GM12864 (cell line): ENCODE measurements around the gene ACSM6.

ENCODE experiments used
- DNase-seq: peaks from one replicate; pipeline ENCODE4 v3.0.0-alpha.2; 2011; ENCODE audit warnings: low read depth
- H3K4me3 ChIP-seq: 2 replicates; pipeline ENCODE4 v1.5.1; 2011; ENCODE audit warnings: mild to moderate bottlenecking, low read depth, low read length, control low read depth
- CTCF ChIP-seq: IDR thresholded peaks from 2 replicates; pipeline ENCODE4 v1.5.1; 2011; ENCODE audit warnings: low read depth, mild to moderate bottlenecking, moderate library complexity, low read length, control low read depth, inconsistent platforms; ENCODE audit errors: missing control alignments

Gene ACSM6

DNA sequence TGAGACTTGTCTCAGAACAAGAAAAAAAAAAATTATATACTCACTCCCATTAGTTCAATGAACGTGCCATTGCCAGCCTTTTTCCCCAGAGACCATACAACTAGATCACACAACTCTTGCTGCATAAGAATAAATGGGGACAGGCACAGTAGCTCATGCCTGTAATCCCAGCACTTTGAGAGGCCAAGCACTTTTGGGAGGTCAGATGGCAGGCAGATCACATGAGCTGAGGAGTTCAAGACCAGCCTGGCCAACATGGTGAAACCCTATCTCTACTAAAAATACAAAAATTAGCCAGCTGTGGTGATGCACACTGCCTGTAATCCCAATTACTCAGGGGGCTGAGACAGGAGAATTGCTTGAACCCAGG, 83.1 kb downstream of the ACSM6 start:
- H3K4me3 ChIP-seq: no peak overlapping the region
- no peak for TF ChIP-seq CTCF
- DNase-seq: no peak

GRCh38 chr10:95277614-95278013, 83.6 kb downstream of the ACSM6 start:
- TF ChIP-seq CTCF: no peak
- no peak for DNase-seq
- no peak overlapping the region for H3K4me3 ChIP-seq
